ENCODE data around the gene MBP.

Gene MBP

GRCh38 chr18:77116201-77117080 is 16.1 kb downstream of the MBP start:
- H3K27me3 Mint-ChIP-seq = no peaks in the 10 kb centered on the region
- peaks cover 4% of the 10 kb centered on the region for H3K9me3 Mint-ChIP-seq
- H3K36me3 Mint-ChIP-seq (ENCODE audit: low read depth) = peaks cover 67% of the 10 kb centered on the region
- H3K4me3 Mint-ChIP-seq = no peak overlapping the region
- H3K4me1 Mint-ChIP-seq (ENCODE audit: low read depth) = peaks cover 86% of the 10 kb centered on the region
- no peak overlapping the region for H3K27ac Mint-ChIP-seq

- H3K27ac Mint-ChIP-seq = peak overlapping the region; percentile 75
- peaks cover 4% of the 10 kb centered on the region for H3K9me3 Mint-ChIP-seq
- peaks cover 64% of the 10 kb centered on the region for H3K36me3 Mint-ChIP-seq (ENCODE audit: low read depth)
- no peaks in the 10 kb centered on the region for H3K27me3 Mint-ChIP-seq
- H3K4me1 Mint-ChIP-seq (ENCODE audit: low read depth) = peaks cover 83% of the 10 kb centered on the region
- H3K4me3 Mint-ChIP-seq = peak overlapping the region; percentile 20
Observed at GRCh38 chr18:77115192-77115953, 17.2 kb downstream of the MBP start.

- peak overlapping the region; percentile 22 for H3K4me3 Mint-ChIP-seq
- no peaks in the 10 kb centered on the region for H3K27me3 Mint-ChIP-seq
- H3K9me3 Mint-ChIP-seq = peaks cover 4% of the 10 kb centered on the region
- peak overlapping the region; percentile 75 for H3K27ac Mint-ChIP-seq
- peaks cover 62% of the 10 kb centered on the region for H3K36me3 Mint-ChIP-seq (ENCODE audit: low read depth)
- H3K4me1 Mint-ChIP-seq (ENCODE audit: low read depth) = peaks cover 85% of the 10 kb centered on the region
Observed at GRCh38 chr18:77114415-77115191, 18.0 kb downstream of the MBP start.

- Mint-ChIP-seq H3K4me1 (ENCODE audit: low read depth) (peaks cover 85% of the 10 kb centered on the region), H3K36me3 (ENCODE audit: low read depth) (peaks cover 68% of the 10 kb centered on the region), H3K9me3 (peaks cover 4% of the 10 kb centered on the region), H3K27me3 (no peaks in the 10 kb centered on the region), H3K4me3 (peak overlapping the region; percentile 22), H3K27ac (peak overlapping the region; percentile 75)
Observed at GRCh38 chr18:77114152-77114414, 18.5 kb downstream of the MBP start.

- Mint-ChIP-seq H3K27ac (peak overlapping the region; percentile 51), H3K27me3 (no peaks in the 10 kb centered on the region), H3K36me3 (ENCODE audit: low read depth) (peaks cover 65% of the 10 kb centered on the region), H3K4me1 (ENCODE audit: low read depth) (peaks cover 85% of the 10 kb centered on the region), H3K4me3 (no peak overlapping the region), H3K9me3 (peaks cover 4% of the 10 kb centered on the region)
Observed at GRCh38 chr18:77113361-77114151, 19.0 kb downstream of the MBP start.

- Mint-ChIP-seq H3K4me3 (no peak overlapping the region), H3K36me3 (ENCODE audit: low read depth) (peaks cover 64% of the 10 kb centered on the region), H3K9me3 (peaks cover 4% of the 10 kb centered on the region), H3K4me1 (ENCODE audit: low read depth) (peaks cover 92% of the 10 kb centered on the region), H3K27ac (no peak overlapping the region), H3K27me3 (no peaks in the 10 kb centered on the region)
Observed at GRCh38 chr18:77112747-77113092, 19.9 kb downstream of the MBP start.

GRCh38 chr18:77111951-77112746 is 20.4 kb downstream of the MBP start:
- H3K36me3 Mint-ChIP-seq (ENCODE audit: low read depth) = peaks cover 65% of the 10 kb centered on the region

GRCh38 chr18:77111449-77111848 is 21.1 kb downstream of the MBP start:
- Mint-ChIP-seq H3K36me3 (ENCODE audit: low read depth) (peaks cover 65% of the 10 kb centered on the region), H3K27me3 (no peaks in the 10 kb centered on the region), H3K4me1 (ENCODE audit: low read depth) (peaks cover 93% of the 10 kb centered on the region), H3K9me3 (peaks cover 8% of the 10 kb centered on the region), H3K27ac (no peak overlapping the region), H3K4me3 (no peak overlapping the region)

More at GRCh38 chr18:77111951-77112746, 20.4 kb downstream of the MBP start:
- no peak overlapping the region for H3K4me3 Mint-ChIP-seq
- H3K27ac Mint-ChIP-seq = no peak overlapping the region
- H3K9me3 Mint-ChIP-seq = peaks cover 7% of the 10 kb centered on the region
- H3K27me3 Mint-ChIP-seq = no peaks in the 10 kb centered on the region
- H3K4me1 Mint-ChIP-seq (ENCODE audit: low read depth) = peaks cover 93% of the 10 kb centered on the region

GRCh38 chr18:77110936-77111335 is 21.6 kb downstream of the MBP start:
- no peak overlapping the region for H3K4me3 Mint-ChIP-seq
- no peaks in the 10 kb centered on the region for H3K27me3 Mint-ChIP-seq
- no peak overlapping the region for H3K27ac Mint-ChIP-seq
- H3K9me3 Mint-ChIP-seq = peaks cover 4% of the 10 kb centered on the region
- H3K36me3 Mint-ChIP-seq (ENCODE audit: low read depth) = peaks cover 65% of the 10 kb centered on the region
- peaks cover 94% of the 10 kb centered on the region for H3K4me1 Mint-ChIP-seq (ENCODE audit: low read depth)

- peaks cover 4% of the 10 kb centered on the region for H3K9me3 Mint-ChIP-seq
- no peaks in the 10 kb centered on the region for H3K27me3 Mint-ChIP-seq
- peaks cover 68% of the 10 kb centered on the region for H3K36me3 Mint-ChIP-seq (ENCODE audit: low read depth)
- no peak overlapping the region for H3K27ac Mint-ChIP-seq
- peaks cover 95% of the 10 kb centered on the region for H3K4me1 Mint-ChIP-seq (ENCODE audit: low read depth)
- no peak overlapping the region for H3K4me3 Mint-ChIP-seq
Observed at GRCh38 chr18:77110400-77110799, 22.2 kb downstream of the MBP start.

- Mint-ChIP-seq H3K27me3 (no peaks in the 10 kb centered on the region), H3K9me3 (peaks cover 4% of the 10 kb centered on the region), H3K4me3 (no peak overlapping the region), H3K4me1 (ENCODE audit: low read depth) (peaks cover 94% of the 10 kb centered on the region), H3K36me3 (ENCODE audit: low read depth) (peaks cover 69% of the 10 kb centered on the region), H3K27ac (peak overlapping the region; percentile 9)
Observed at GRCh38 chr18:77109648-77110019, 22.9 kb downstream of the MBP start.

GRCh38 chr18:77108821-77109647 is 23.5 kb downstream of the MBP start:
- H3K4me3 Mint-ChIP-seq = peak overlapping the region; percentile 0
- no peaks in the 10 kb centered on the region for H3K27me3 Mint-ChIP-seq
- peak overlapping the region; percentile 9 for H3K27ac Mint-ChIP-seq
- H3K9me3 Mint-ChIP-seq = peaks cover 4% of the 10 kb centered on the region
- peaks cover 69% of the 10 kb centered on the region for H3K36me3 Mint-ChIP-seq (ENCODE audit: low read depth)
- H3K4me1 Mint-ChIP-seq (ENCODE audit: low read depth) = peaks cover 93% of the 10 kb centered on the region

GRCh38 chr18:77108001-77108692 is 24.4 kb downstream of the MBP start:
- peak overlapping the region; percentile 78 for H3K27ac Mint-ChIP-seq
- peaks cover 69% of the 10 kb centered on the region for H3K36me3 Mint-ChIP-seq (ENCODE audit: low read depth)
- peaks cover 93% of the 10 kb centered on the region for H3K4me1 Mint-ChIP-seq (ENCODE audit: low read depth)
- no peaks in the 10 kb centered on the region for H3K27me3 Mint-ChIP-seq
- H3K9me3 Mint-ChIP-seq = peaks cover 4% of the 10 kb centered on the region
- H3K4me3 Mint-ChIP-seq = peak overlapping the region; percentile 46
